ENCODE data around the gene GFPT1.
"Not testable (repeated sequence)": the region's sequence is repeated elsewhere in the genome, so short reads cannot be mapped to it uniquely, and the experiment has no call there.

The GFPT1 gene

DNA sequence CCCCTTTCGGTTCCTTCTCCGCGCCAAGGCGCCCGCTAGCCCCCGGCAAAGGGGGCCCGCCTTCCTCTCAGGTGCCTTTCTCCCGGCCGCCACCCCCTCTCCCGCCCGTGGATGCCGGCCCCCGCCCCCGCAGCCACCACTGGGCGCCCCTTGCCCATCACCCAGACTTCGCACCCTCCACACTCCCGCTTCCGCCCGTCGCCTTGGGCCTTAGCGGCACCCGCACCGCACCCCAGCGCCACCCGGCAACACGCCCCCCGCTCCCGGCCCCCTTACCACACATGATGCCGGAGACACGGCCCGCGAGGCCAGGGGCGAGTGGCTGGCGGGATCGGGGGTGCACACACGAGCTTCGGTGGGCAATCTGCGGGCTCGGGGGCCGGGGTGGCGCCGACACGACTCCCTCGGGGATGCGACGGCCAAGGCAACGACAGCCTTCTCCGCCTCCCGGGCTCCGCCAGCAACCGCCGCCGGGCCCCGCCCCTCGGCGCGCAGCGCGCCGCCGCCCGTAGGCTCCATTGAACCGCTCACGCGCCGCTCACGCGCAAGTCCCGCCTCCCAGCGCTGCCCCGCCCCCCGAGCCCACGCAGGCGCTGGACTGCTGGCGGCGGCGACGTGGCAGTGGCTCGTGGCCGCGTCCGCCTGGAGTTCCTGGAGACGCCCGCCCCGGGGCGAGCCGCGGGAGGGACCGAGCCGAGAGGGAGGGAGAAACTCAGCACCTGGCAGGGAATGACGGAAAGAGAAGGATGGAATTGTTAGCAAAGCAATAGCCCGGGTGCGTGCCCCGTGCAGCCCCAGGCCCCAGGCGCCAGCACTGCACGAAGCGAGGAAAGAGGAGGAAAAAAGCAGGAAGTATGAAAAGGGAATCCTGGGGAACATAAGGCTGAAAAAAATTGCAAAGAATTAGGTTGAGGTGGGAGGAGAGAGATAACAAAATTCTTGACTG, at the start of gene GFPT1:
TSS of gene GFPT1 (minus strand) at position 439 of the 946 bp plus-strand sequence. CDS start at position 283, 156 bp downstream.
- DNase-seq: peak; percentile 94

DNA sequence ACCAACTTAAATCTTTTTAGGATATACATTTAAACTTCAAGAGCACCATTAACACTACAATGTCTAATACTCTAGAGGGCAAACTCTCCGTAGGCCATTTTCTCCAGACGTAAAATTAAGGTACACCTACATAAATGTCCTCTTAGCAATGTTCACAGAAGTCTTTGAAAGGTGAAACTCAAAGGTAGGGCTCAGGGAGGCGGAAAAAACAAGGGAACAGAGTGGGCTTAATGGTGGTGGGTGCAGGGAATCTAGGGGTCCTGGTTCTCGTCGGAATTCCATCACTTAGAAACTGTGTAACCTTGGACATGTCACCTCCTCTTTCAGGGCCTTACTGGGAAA, 49.5 kb upstream of the GFPT1 start:
- DNase-seq: no peak

DNA sequence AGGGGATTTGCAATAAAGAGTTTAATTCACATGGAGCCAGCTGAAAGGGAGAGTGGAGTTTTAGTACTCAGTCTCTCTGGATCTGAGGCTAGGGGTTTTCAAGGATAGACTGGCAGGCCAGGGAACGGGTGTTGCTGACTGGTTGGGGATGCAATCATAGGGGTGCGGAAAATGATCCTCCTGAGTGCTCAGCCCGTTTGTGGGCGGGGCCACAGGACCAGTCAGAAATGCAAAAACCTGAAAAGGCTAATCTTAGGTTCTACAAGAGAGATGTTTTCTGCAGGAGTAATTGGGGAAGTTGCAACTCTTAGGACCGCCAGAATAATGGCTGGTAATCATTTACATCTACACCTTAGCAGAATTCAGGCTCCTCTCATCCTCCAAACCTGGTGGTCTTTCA, 47.7 kb upstream of the GFPT1 start:
- DNase-seq: no peak

DNA sequence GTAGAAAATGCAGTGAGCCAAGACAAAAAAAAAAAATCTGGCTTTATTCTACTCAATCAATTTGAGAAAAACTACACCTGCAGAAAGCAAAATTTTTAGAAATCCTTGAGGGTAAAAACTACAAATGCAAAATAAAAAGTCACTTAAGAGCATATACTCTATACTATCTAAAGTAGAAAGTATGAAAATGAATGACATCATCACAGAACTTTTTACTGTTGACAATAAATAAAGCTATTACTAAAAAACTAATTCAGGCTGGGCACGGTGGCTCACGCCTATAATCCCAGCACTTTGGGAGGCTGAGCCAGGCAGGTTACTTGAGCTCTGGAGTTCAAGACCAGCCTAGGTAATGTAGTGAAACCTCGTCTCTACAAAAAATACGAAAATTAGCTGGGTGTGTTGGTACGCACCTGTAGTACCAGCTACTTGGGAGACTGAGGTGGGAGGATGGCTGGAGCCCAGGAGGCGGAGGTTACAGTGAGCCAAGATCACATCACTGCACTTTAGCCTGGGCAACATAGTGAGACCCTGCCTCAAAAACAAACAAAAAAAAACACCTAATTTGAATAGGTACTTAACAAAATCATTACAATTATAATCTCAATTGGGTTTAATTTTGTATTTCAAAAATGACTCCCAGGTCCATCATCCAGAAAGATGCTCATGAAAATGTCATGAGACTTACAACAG, 42.6 kb upstream of the GFPT1 start:
- DNase-seq: no peak

DNA sequence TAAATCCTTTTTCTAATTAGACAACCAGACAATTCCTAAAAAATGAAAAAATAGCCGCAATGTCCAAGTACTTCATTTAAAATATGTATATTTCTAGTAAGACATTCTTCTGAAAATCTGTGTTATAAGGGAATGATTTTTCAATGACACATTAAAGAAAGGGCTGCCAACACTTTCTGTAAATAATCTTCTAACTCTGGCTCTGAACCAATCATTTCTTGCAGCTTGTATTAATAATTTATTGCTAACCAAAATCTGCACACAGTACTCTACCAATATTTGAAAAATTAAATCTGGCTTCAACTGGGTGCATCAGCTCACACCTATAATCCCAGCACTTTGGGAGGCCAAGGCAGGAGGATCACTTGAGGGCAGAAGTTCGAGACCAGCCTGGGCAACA, 42.0 kb upstream of the GFPT1 start:
- no peak for DNase-seq

DNA sequence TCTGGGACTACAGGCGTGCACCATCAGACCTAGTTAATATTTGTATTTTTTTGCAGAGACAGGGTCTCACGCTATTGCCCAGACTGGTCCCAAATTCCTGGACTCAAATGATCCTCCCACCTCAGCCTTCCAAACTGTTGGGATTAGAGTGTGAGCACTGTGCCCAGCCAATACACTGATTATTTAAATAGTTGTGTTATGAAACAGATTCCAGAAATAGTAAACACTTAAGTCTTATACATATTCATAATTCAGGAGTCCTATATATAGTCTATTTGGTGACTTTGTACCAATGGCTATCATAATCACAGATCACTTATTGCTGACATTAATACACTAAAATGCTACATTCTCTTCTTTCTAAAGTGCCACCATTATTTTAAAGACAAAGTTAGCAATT, 37.4 kb upstream of the GFPT1 start:
- no peak for DNase-seq

DNA sequence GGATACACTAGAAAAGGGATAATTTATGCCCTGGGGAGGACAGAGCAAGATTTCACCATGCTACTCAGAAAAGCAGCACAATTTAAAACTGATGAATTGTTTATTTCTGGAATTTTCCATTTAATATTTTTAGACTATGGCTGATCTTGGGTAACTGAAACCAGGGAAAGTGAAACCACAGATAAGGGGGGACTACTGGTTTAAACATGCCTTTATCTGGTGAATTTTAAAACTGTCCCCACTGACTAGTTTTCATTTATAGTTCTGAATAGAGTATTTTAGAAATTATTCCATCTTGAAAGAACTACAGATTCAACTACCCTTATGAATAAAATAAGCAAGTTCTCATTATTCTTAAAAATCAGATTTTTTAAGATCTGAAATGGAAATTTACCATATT, 35.2 kb upstream of the GFPT1 start:
- no peak for DNase-seq

DNA sequence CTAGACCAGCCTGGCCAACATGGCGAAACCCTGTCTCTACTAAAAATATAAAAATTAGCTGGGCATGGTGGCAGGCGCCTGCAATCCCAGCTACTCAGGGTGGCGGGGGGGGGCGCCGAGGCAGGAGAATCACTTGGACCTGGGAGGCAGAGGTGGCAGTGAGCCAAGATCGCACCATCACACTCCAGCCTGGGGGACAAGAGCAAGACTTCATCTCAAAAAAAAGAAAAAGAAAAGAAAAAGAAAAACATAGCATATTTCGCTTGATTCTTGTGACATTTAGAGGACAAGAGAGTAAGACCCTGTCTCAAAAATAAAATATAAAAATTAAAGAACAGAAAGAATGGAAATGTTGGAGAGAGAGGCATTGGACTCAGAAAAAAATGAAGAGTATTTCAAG, 32.1 kb upstream of the GFPT1 start:
- DNase-seq: not testable (repeated sequence)

DNA sequence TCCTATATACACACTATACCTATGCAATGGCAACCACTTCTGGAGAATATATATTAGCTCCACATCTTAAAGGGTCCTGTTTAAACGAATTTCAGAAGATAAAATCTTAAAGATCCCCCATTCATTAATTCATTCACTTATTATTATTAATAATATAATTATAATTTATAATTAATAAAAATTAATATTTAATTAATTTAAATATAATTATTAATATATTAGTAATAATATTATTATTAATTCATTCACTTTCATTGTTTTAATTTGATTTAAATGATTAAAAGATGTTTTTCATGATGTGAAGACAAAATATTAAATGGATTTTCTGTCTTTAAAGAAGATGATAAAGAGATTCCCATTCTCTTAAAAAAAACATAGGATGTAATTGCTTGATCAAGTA, 29.1 kb upstream of the GFPT1 start:
- DNase-seq: no peak

DNA sequence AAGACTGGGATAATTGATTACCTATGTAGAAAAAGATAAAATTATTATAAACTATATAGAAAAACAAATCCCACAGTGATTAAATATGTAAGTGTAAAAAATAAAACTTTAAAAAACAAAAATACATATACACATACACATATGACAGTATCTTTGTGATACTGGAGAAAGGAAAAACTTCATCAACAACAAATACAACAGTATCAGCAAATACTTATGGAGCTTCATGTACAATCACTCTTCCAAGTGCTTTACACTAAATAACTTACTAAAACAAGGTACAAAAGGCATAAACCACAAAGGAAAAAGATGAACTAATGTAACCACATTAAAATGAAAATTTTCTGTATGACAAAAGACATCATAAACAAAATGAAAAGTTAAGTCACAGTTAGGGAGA, 24.1 kb upstream of the GFPT1 start:
- no peak for DNase-seq

DNA sequence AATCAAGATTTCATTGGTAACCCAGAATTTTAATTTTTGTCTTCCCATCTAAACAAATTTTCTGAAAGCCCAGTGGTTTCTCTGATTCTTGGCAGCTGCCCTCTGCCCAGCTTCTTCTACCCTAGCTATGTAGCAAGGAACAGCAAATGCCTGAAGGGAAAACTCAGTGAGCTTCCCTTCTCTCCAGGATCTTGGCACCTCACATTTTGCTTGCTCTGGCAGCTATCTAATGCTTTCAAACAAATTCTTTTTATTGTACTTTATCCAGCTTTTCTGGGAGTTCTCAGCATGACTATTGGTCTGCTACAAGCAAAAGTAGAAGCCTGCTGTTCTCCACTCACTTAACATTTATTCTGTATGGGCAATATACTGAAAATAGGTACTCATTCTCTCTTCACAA, 18.3 kb upstream of the GFPT1 start:
- DNase-seq: no peak

DNA sequence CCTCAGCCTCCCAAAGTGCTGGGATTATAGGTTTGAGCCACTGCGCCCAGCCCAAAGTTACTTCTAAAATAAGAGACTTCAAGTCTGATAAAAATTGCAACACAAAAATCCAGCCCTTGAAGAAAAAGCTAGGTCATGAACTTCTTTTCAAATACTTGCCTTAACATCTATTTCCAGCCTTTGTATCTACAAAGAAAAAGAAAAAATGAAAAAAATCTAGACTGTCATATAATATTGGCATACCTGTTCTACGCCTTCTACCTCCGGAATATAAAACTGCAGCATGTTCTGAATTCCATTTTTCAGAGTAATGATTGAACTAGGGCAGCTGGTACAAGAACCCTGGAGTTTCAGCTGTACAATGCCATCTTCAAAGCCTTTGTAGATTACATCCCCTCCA, 13.1 kb upstream of the GFPT1 start:
- no peak for DNase-seq

DNA sequence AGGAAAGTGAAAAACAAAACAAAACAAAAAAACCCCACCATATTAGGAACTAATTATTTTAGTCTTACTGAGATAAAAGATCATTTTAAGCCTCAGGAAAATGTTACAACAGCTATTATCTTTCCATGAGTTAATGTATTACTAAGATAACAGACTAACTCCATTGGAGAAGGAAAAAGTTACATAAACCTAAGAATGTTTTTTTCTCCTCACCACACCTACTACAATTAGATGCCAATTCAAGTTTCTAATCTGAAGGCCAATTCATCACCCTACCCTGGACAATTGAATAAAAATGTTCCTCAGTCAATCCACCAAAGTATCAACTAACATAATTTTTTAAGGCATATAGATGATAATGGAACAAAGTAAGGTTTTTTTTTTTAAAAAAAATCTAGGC, 10.2 kb upstream of the GFPT1 start:
- DNase-seq: no peak

DNA sequence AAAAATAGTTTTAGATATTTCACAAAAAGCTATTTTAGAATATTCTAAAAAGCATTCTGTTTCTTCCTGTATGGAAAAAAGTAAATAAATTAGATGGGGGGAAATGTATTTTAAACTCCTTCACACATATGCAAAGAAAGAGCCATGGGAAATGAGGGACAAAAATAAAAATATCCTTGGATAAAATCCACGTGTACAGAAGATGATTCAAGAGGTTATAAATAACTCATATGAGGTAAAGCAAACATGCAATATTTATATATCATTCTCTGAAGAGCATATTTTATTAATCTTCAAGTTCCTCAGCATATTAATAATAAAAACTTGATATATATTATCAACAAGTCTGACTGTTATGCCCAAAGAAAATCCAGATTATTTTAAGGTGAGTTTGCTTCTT, 8.8 kb upstream of the GFPT1 start:
- no peak for DNase-seq

DNA sequence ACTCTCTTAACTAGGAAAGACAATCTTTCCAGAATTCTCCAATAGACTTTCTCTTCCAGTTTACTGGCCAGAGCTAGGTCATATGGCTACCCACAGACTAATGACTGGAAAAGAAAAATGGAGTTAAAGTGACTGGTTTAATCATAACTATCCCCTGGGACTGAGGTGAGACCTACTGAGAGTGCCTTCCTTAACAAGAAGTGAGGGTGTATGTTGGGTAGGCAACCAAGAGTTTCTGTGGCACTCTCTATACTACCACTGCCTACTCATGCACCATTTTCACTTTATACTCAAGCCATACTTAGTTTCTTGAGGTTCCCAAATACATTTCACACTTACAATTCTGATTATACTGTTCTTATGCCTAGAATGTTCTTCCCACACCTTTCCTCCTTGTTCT, 6.9 kb upstream of the GFPT1 start:
- DNase-seq: no peak

DNA sequence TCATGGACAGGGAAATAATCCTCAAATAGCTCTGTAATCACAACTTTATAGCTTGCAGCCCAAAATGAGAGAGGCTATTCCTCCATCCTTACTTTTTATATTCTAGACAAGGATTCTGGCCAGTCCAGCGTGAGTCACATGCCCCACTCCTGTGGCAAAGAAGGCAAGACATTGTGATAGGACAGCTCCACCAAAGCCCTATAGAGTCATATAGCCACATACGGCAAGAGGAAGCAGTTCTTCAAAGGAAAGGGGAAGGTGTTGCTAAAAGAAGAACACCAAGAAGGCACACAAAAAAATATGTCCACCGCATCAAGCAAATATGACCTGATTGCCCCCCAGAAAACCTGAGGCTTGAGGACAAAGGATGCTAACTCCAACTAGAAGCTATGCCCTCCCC, 3.4 kb upstream of the GFPT1 start:
- DNase-seq: no peak

DNA sequence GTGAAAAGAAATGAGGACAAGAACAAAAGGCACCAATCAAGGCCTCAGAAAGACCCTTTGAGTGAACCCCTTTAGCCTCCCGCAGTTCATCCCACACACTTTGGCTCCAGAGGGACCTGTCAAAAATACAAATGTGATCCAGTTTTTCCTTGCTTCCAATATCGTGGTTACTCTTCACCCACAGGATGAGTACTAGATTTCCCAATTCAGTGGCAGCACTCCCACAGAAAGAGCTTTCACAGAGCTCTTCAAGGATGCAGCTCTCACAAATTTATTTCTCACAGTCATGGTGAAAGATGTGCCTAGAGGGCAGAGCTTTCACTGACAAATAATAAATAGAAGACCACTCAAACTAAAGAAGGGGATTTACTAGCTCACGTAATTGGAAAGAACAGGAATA, 3.0 kb upstream of the GFPT1 start:
- no peak for DNase-seq

DNA sequence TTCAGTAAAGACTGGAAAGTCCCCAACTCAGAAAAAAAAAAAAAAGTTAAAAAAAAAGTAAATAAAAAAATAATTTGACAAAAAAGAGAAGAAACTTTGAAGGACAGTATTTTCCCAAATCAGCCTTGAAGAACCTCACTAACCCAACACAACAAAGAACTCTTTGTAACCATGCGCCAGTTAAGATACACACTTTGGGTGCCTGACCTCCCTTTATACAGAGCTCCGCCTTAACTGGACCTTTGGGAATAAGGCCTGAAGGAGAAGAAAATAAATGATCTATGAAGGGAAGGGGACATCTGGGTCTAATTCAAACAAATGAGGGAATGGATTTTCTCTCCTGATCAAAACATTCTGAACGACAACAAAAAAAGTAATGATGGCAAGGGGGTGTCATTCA, 2.2 kb upstream of the GFPT1 start:
- no peak for DNase-seq

DNA sequence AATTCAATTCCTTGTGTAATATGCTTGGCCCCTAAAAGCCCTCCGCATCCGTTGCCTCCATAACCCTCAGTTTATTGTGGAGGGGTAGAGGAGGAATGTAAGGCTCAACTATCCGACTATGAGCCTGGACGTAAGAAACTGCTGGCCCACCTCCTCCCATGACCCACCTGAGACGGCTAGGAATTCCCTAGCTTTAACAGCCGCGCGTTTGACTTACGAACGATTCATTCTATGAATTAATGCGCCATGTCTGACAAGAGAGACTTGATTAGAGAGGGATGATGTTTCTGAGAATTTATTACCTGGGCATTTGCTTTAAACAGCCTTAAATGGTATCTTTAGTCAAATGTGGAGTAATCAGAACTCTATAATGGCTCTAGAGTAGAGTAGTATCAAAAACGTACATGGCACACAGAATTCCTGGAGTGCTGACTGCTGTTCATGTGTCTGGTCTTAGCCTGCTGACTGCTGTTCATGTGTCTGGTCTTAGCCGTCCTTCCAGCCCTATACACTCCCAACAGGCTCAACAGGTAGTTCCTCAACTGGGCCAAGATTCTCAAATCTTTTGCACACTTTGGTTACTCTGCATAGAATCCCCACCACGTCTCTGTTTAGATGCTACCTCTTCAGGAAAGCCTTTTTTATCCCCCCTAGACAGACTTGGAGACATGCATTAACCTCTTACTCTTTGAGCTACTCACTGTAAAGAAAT, 899 bp upstream of the GFPT1 start:
- no peak for DNase-seq

DNA sequence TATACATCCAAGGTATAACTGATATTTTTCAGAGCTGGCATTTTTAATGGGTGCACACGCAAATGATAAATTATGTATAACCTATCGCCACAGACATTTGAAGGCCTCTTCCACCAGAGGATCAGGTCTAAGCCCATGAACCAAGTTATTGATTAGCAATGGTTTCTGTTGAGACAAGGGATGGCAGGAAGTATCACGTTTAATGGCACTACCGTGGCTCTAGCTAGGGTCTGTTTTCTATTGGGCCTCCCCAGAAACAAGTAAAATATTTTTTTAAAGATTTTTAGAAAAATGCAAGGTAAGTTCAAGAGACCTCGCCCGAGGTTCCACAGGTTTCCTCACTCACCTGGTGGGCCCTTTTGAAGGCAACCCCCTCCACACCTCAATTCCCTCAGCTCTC, 667 bp downstream of the GFPT1 start:
- no peak for DNase-seq

DNA sequence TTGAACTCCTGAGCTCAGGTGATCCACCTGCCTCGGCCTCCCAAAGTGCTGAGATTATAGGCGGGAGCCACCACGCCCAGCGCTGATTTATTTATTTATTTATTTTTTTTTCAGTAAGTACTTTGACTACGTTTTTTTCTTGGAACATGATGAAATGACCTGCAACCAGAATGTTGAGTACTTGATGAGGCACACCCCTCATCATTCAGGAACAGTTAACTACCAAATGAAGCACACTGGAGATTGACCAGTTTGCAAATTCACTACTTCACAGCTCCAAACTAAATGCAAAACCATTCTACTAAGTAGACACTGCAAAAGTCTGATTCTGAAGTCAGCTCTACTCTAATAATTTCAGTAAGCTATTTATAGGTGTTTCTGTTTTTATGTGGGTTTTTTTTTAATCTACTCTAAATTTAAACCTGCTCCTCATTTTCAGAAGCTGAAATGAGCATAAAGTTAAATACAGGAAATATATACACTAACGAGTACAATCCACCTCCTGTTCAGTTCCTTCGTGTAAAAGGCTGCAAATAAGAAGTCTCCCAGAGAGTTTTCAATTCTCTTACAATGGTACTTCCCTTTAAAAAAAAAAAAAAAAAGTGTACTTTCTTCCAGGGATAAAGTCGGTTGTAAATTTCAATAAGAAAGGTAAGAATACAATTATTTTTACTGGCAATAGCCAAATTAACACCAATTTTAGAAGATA, 1.4 kb downstream of the GFPT1 start:
- no peak for DNase-seq

DNA sequence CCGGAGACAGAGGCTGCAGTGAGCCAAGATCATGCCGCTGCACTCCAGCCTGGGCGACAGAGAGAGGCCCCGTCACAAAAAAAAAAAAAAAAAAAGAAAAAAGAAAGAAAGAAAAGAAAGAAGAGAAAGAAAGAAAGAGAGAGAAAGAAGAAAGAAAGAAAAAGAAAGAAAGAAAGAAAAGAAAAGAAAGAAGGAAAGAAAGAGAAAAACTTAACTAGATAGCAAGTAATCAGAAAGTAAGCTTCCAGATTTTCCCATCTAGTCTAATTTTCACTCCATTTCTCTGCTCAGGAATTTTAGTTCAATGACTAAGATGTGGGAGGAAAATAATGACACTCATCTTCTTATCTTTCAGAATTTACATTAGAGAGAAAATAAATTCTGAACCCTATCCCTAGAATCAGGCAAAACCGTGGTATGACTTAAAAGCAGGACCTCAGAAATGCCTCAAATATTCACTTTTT, 2.4 kb downstream of the GFPT1 start:
- no peak for DNase-seq

DNA sequence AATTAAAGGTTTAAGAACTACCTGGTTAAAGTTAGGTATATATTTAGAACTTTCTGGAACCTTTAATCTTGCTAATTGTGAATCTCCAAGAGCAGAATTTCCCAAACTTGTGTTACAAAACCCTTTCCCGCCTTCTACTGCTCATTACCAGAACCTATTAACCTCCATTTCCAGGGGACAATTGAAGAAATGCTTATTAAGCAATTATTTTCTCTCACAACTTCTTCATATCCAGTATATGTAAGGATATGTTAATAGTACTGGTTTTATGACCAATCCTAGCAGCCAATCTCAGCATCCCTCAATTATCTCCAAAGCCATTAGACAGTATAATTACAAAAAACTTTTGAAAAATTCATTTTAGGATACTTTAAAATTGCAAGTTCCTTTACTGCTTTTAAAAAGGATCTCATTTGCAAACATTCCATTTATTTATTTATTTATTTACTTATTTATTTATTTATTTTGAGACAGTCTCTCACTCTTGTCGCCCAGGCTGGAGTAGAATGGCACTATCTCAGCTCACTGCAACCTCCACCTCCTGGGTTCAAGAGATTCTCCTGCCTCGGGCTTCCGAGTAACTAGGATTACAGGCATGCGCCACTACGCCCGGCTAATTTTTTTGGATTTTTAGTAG, 3.7 kb downstream of the GFPT1 start:
- no peak for DNase-seq

Data from activated CD4-positive, alpha-beta T cell treated with anti-CD3 and anti-CD28 coated beads, Interleukin-2, amount 50 U/mL, for 16 hours (primary cell).